HT1080 (cell line): ENCODE data around the gene ARF1. TPM values are rescaled to one million over a fixed set of nuclear protein-coding genes. Genes with fewer than 3 reads are reported as not detected.

Source experiments
- DNase-seq: peaks from one replicate; pipeline ENCODE4 v3.0.0-alpha.2; 2015; ENCODE audit warnings: low read depth
- polyA plus RNA-seq, 2 experiments: library from polyadenylated mRNA; depleted of rRNA; stranded (reverse); fragments of >200 nt; gene quantifications; 2 replicates each; pipeline ENCODE4 v1.2.3, GENCODE V29; 2015
- total RNA-seq: library from RNA; depleted of rRNA; stranded (reverse); fragments of >200 nt; shearing (Covaris generic); gene quantifications from 2 replicates; pipeline ENCODE4 v1.2.3, GENCODE V29; 2014; rRNA removed

The ARF1 gene
- 240 and 355 TPM in 2 replicates for total RNA-seq
- polyA plus RNA-seq (2015; cell fraction: cytosol; rRNA removed), result 607 and 626 TPM in 2 replicates
- polyA plus RNA-seq (2015; cell fraction: nucleus; rRNA removed), result 345 and 357 TPM in 2 replicates

DNA sequence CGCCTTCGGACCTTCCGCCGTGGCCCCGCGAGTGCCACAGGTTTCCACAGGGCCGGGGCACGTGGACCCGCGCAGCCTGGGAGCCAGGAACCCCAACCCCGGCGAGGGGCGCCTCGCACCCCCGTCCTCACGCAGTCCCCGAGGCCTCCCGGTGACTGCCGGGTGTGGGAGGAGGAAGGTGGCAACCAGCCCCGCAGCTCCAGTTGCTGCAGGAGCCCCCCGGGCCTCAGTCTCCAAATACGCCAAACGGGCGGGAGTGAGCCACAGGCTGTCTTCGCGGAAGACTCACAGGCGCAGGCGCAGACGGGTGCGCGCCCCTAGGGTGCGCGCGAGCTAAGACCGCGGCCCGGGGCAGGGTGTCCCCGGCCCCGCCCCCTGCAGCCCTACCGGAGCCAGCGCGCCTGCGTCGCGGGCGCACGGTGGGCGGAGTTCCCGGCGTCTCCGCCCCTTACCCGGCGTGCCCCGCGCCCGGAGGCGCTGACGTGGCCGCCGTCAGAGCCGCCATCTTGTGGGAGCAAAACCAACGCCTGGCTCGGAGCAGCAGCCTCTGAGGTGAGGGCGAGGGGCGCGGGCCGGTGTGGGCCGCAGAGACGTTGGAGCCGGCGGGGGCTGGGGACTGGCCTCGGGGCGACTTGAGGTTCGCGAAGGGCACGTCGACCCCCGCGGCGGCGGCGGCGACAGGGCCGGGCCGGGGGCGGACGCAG lies at the start of gene ARF1:
Gene ARF1 (plus strand): TSS at position 495 of the 704 bp plus-strand sequence. CDS start 14,407 bp downstream, outside the sequence.
- peak; percentile 87 for DNase-seq

DNA sequence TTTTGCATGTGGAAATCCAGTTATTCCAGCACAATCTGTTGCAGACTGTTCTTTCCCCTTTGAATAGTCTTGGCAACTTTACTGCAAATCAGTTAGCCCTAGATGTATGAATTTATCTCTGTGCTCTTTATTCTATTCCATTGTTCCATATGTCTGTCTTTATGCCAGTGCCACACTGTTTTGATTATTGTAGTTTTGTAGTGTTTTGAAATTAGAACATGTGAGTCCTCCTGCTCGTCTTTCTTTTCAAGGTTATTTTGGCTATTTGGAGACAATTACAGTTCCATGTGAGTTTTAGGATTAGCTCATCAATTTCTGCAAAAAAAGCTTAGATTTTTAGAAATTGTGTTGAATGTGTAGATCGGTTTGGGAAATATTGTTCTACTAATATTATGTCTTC lies 49.1 kb upstream of the ARF1 start:
- DNase-seq, result no peak

DNA sequence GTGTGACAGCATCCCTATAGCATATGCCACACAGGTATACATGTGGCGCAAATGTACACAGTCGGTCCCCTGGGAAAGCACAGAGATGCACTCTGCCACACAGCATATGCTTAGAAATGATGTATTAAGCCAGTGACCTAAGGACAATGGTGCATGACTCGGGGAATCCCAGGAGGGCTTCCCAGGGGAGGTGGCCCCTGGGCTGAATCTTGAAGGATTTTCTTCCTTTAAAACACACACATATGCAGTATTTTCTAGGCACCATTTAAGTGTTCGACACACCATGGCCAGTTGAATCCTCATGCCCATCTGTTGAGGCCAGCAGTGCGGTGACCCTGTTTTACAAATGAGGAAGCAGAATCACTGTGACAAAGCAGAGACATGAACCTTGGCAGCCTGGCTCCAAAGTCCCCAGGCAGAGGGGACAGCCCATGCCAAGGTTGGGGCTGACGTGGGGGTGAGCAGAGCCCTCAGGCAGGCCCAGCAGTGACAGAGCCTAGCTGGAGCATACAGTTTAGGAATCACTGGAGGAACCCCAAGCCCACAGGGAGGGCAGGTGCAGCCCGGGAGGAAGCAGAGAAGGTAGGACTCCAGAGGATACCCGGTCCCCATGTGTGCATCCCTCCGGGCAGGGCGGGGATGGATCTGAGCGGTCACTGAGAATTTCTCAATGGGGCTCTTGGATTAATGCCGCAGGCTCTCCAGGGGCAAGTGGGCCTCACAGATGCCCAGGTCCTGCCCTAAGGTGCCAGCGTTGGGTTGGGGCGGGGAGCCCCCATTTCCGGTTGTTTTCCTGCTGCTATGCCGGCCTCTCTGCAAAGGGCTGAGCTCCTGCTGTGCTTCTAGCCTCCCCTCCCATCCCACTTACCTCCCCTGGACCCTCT lies 47.3 kb upstream of the ARF1 start:
- no peak for DNase-seq

DNA sequence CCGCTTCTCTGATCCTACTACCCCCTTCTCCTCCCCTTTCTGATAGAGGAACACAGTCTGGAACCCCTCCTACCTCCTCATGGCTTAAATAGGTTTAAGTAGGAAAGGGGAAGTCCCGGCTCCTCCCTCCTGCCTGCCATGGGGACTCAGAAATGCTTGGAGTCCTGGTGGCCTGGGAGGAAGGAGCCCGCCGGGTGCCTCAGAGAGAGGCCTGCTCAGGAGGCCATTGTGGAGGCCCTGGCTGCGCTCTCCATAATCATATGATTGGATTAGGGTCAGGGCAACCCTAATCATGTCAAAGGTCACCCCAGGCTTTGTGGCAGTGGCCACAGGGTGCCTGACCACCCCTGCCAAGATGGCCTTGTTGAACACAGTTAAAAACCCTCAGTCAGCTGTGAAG lies 46.7 kb upstream of the ARF1 start:
- DNase-seq, result no peak

DNA sequence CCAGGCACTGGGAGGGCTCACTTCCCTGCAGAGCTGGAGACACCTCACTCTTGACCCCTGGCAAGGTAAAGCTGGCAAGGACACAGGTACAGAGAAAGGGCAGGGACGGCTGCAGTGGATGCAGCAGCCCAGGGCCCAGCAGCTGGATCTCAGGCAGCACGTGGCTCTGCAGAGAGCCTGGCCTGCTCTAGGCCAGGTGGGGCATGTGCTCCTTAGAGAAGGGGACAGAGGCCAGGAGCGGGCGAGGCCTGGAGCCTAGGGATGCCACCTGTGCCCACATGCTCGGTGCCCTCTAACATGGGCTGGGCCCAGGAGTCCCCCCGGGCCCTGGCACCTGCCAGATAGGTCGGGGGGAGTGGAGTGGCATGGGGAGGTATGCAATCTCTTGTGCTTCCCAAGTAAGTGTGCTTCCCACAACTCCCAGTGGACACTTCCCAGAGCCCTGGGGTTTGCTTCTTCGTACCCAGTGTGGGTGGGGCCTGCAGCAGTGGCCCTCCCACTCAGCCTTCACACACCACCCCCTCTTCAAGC lies 45.7 kb upstream of the ARF1 start:
- DNase-seq, result no peak

DNA sequence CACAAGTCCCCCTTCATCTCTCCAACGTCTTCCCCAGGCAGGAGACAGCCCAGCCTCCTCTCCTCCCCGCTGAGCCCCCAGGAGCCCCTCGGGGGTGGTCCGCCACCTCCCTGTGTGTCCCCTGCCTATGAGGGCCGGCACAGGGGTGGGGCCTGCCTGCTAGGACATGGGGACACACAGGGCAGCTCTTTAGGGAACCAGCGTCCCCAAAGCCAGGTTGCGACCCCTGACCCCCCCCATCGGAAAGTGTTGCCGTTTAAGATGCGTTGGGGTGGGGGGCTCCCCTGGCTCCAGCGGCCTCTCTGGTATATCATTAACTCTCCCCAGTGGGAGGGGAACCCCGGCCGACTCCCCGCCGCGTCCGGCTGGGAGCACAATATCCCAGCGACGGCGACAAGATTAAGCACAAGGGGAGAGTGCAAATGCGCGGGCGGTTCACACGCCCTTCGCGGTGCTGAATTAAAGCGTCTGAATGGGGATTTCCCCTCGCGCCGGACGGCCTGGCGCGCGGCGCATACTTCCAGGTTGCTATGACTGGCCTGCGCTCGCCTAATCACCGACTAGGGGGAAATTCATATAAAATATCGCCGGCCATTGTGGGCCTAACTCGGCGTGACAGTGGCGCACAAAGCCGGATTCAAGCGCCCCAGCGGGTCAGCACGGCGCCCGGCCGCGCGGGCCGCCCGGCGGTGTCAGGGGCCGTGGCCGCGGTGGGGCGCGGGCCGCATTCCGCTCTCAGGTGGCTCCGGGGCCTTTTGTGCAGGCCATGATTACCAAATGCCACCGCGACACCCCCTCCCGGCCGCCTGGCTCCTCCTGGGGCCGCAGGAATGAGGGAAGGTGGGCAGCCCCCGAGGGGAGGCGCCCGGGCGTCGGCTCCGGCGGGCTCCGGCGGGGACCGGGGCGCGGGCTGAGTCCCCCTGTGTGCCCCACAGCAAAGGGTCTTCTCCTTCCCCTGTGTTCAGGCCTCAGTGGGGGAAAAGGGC lies 44.8 kb upstream of the ARF1 start:
- DNase-seq, result no peak

DNA sequence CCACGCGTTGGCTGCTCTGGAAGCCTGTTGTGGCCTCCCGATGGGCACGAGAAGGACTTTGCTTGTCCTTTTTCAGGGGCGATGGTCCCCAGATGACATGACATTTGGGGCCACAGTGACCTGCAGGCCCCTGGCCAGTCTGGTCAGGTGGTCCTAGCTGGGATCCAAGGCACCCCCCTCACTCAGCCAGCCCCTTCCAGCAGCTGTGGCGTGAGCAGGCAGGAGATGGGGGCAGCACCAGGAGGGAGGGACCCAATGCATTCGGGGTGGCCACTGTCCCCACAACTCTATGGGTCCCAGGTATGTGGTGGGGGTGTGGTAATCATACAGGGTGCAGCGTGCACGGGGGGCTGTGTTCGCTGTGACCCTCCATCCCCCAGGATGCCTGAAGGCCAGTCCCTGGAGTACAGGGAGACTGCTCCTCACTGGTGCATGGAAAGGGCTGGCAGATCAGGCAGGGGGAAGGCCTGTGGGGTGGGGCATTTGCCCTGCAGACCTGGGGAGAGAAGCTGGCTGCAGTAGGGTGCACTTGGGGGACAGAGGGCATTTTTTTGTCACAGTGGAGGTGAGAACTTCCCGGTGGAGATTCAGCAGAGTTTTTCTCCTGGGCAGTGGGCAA lies 44.0 kb upstream of the ARF1 start:
- no peak for DNase-seq

DNA sequence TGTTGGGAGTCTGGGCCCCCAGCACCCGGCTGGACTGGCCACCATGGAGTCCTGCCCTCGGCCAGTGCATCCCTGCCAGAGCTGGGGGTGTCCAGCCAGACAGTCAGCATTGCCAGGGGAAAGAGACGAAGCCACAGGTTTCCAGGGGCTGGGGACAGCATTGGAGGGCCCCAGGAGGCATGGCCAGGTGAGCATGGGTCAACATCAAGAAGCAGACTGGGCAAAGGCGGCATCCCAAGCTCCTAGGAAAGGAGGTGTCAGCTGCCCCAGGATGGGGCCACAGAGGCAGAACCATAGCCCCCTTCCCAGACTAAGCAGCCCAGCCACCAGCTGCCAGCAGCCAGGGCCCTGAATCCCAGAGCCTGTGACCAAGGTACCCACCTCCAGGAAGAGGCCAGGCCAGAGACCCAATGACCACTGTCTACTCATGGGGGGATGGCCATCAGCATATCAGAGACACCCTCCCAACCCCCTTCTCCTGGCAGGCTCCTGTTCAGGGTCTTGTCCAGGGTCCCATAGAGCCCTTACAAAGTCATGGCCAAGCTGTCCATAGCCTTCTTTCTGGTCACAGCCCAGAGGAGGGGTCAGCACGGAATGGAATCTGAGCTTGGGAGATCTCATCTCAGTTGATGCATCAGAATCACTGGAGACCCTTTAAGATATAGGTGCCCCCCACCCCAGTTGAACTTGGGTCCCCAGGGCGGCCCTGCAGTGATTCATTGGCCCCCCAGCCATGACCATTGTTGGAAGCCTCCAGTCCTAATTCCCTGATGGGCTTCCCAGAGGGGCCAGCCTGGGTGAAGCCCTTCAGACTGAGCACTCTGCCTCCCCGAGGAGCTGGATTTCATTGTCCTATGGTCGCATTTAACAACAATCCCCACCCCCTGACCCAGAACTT lies 43.3 kb upstream of the ARF1 start:
- DNase-seq, result no peak

DNA sequence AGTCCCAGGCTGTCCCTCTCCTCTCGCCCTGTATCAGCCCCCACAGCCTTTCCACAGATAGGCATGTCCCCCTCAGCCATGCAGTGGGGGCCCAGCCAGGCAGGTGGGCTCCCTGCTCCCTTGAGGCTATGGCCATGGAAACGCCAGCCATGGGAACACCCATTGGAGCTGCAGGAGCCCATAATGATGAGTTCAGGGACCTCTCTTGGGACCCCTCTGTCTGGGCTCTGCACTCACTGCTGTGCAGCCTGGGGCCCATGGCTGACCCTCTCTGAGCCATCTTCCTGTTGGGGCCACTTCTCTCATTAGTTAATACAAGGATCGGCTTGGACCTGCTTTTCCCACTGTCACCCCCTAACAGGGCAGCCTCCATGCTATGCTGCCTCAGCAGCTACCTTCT lies 42.5 kb upstream of the ARF1 start:
- DNase-seq, result no peak

DNA sequence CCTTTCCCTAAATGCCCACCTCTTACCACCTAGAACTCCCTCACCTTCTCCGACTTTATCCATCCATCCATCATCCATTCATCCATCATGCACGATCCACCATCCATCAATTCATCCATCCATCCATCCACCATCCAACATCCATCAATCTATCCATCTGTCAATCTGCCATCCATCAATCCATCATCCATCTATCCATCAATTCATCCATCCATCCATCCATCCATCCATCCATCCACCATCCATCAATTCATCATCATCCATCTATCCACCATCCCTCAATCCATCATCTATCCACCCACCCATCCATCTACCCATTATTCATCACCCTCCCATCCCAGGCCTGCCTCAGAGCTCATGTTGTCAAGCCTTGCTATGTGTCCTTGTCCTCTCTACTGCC lies 41.2 kb upstream of the ARF1 start:
- DNase-seq, result no peak

DNA sequence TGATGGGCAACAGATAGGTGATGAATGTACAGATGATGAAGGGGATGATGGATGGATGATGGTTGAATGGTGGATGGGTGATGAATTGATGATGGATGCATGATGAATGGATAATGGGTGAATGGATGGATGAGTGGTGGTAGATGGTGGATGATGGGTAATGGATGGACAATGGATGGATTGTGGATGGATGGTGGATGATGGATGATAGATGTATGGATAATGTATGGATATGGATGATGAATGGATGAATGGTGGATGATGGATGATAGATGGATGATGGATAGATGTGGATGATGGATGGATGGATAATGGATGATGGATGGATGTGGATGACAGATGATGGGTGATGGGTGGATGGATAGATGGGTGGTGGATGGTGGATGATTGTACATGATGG lies 40.0 kb upstream of the ARF1 start:
- DNase-seq, result no peak

DNA sequence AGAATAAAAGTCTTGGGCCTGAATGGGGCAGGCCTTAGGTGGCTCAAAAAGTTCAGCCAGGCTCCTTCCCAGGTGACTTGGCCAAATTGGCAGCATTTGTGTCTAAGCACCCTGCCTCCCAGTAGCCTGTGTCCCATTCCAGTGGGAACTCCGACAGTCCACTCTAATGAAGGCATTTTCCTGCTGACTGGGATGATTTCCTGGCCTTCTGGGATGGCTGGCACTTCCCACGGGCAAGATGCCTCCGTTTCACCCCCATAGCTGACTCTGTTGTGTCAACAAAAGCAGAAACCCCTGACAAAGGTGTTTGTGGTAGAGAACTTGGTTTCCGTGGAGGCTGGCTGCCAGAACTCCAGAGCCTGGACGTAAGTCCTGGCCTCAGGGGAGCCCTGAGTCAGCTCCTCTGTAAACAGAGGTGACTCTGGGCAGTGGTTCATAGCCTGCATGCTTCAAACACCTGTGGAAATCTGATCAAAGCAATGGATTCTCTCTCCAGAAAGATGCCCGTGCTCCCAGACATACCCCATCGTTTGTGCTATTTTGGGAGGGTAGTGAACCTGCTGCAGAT lies 39.1 kb upstream of the ARF1 start:
- DNase-seq, result peak; percentile 54

DNA sequence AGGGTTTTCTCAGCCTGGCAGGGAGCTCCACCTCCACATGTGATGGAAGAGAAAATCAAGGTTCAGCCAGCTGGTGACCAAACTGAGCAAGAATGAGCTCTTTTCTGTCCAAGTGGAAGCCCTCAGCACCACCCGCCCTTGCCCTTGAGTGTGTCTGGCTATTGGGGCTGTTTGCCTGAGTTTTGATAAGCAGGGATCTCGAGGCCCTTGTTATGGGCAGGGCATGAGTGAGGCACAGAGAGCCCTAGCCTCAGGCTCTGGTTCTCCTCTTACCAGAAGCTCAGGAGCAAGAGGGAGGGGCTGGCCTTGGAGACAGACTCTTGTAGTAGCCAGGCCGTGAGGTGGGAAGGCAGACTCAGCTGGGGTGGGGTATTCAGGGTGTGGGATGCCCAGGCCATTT lies 37.5 kb upstream of the ARF1 start:
- DNase-seq, result no peak

DNA sequence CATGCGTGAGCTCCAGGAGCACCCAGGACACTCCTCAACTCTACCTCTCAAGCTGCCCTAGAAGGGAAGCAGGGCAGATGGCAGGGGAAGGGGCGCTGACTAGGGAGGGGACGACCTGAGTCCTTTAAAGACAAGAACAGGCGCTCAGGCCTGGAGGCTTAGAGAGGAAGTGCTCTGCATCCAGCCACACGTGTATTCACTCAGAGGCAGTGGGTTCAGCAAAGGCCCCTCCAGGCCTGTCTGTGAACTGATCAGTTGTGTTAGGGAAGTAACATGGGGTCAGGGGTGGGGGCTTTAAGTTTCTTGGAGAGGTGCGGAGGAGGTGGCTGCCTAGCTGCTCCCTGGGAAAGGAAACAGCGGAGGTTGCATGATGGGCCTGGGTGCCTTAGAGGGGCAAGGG lies 37.1 kb upstream of the ARF1 start:
- DNase-seq, result no peak

DNA sequence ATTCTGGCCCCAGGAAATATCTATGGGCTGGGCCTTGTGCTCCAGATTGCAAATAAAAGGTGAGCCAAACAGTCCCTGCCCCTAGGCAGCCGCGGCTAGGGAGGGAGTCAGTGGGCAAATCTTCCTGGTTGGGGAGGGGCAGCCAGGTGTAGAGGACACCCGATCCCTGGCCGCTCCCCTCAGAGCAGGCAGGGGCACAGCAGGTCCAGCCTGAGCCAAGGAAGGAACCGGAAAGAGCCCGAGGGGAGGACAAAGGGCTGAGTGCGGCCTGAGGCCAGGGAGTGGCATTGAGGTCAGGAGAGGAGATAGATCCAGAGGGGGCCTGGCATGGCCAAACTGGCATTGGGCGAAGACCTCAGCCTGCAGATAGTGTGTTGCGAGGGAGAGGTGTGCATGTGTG lies 36.6 kb upstream of the ARF1 start:
- no peak for DNase-seq

DNA sequence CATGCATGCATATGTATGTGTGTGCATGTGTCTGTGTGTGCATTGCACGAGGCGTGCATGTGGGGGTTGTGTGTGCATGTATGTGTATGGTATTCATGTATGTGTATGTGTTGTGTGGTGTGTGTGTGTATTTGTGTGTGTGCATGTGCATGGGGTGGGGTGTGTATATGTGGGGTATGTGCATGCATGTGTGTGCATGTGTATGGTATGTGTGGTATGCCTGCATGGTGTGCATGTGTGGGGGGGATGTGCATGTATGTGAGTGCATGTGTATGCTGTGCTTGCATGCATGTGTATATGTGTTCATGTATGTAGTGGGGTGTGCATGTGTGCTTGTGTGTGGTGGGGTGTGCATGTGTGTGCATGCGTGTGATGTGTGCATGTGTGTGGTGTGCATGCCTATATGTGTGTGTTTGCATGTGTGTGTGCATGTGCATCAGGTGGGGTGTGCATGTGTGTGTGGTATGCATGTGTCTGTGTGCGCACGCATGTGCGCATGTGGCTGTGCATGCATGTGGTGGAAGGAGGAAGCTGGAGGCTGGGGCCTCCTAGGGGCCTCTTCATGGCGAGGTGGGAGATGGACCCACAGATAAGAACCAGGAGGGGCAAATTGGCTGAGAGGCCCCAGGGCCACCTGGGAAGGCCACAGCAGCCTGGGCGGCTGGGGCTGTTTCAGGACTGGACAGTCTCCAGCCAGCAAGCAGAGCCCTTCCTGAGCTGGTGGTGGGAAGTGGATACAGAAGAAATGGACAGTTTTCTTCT lies 35.9 kb upstream of the ARF1 start:
- DNase-seq, result no peak

DNA sequence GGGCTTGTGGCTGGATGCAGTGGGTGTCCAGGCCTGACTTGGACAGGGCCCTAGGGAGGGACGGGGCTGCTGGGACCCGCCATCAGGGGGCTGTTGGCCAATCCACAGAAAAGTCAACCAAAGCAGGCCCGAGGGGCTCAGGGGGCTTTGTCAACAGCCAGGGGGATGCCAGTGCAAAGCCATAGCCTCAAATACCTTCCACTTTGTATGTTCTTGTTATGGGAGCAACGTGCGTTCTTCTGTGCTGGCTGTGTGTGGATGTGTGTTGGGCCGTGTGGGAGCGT lies 35.4 kb upstream of the ARF1 start:
- DNase-seq, result no peak

DNA sequence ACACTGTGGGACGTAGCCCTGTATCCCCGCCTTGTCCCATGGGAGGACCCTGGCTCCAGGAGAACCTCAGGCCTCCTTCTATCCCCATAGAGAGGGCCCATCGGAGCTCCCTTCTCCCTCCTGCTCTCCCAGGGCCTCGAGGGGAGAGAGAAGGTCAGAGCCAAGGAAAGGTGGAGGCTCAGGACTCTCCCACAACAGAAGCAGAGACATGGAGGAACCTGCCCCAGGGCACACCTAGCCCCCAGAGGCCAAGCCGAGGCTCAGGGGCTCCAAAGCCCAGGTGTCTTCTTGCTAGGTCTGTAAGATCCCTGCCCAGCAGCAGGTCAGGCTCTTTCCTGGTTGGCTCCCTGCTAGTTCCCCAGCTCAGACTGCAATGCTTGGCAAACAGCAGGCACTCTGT lies 34.4 kb upstream of the ARF1 start:
- DNase-seq, result no peak
